GM12865 (cell line): ENCODE data around the gene ZNF397.

ENCODE experiments used
- DNase-seq: peaks from one replicate; pipeline ENCODE4 v3.0.0; 2010; ENCODE audit warnings: low read depth
- H3K4me3 ChIP-seq: 2 replicates; pipeline ENCODE4 v1.5.1; 2011; ENCODE audit warnings: mild to moderate bottlenecking, low read depth, low read length, control low read depth
- CTCF ChIP-seq: IDR thresholded peaks from 2 replicates; pipeline ENCODE4 v1.5.1; 2011; ENCODE audit warnings: low read length, control low read depth, low read depth, inconsistent platforms; ENCODE audit not compliant: insufficient read depth; ENCODE audit errors: missing control alignments

ZNF397 gene

DNA sequence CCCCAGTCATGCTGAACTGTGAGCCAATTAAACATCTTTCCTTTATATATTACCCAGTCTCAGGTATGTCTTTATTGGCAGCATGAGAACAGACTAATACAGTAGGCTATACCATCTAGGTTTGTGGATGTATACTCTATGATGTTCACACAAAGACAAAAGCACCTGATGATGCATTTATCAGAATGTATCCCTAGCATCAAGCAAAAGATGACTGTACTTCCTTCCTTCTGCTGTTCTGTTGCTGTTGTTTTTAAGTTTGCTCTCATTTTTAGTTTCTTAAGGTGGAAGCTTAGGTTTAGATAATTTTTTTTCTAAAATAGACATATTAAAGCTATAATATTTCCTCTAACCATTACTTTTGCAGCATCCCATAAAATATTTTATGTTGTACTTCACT is 36.8 kb downstream of the ZNF397 start:
- DNase-seq: no peak
- H3K4me3 ChIP-seq: no peak overlapping the region
- no peak for TF ChIP-seq CTCF

DNA sequence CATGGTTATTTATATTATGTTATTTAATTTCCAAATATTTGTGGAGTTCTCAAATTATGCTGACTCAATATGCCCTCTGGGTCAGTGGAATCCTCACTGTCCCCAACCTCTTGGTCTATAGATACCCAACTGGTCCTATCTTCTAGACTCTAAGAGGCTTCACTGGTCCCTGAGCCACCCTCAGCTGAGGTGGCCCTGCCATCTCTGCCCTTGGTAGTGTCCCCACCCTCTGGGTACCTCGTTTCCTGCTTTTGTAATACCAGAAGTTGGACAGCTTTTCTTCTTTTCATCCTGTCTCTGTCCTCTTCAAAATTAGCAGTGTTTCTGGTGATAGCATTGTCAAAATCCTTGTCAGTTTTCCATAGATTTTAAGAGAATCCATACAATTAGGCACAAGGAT is 37.3 kb downstream of the ZNF397 start:
- H3K4me3 ChIP-seq: no peak overlapping the region
- no peak for TF ChIP-seq CTCF
- DNase-seq: no peak

DNA sequence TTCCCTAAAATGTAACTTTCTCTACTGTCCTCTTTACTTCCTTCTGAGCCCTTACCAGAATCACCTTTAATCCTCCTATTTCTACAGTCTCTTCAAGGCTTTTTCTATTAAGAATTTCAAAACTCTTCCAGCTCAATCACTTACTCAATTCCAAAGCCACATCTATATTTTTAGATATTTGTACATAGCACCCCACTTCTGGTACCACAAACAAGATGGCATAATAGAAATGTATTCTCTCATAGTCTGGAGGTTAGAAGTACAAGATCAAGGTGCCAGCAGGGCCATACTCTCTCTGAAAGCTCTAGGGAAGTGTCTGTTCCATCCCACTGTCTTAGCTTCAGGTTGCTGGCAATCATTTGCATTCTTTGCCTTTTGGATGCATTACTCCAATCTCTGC is 38.1 kb downstream of the ZNF397 start:
- DNase-seq: no peak
- no peak overlapping the region for H3K4me3 ChIP-seq
- no peak for TF ChIP-seq CTCF

DNA sequence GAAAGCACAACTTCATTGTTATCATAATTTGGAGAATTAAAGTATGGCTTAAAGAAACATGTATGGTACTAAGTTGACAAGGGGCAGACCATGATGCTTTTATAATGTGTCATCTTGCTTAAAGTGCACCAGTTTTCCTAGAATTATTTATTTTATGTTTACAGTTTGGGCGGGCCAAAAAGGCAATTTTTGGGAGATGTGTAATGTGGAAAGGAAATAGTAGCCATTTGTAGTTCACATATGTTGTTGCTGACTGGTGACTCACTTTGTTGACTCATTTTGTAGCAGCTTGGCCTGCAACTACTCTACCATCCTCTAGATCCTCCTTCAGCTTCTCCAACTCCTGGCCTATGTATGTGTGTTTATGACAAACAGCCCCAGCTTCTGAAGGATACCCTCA is 41.5 kb downstream of the ZNF397 start:
- TF ChIP-seq CTCF: no peak
- no peak overlapping the region for H3K4me3 ChIP-seq
- no peak for DNase-seq

DNA sequence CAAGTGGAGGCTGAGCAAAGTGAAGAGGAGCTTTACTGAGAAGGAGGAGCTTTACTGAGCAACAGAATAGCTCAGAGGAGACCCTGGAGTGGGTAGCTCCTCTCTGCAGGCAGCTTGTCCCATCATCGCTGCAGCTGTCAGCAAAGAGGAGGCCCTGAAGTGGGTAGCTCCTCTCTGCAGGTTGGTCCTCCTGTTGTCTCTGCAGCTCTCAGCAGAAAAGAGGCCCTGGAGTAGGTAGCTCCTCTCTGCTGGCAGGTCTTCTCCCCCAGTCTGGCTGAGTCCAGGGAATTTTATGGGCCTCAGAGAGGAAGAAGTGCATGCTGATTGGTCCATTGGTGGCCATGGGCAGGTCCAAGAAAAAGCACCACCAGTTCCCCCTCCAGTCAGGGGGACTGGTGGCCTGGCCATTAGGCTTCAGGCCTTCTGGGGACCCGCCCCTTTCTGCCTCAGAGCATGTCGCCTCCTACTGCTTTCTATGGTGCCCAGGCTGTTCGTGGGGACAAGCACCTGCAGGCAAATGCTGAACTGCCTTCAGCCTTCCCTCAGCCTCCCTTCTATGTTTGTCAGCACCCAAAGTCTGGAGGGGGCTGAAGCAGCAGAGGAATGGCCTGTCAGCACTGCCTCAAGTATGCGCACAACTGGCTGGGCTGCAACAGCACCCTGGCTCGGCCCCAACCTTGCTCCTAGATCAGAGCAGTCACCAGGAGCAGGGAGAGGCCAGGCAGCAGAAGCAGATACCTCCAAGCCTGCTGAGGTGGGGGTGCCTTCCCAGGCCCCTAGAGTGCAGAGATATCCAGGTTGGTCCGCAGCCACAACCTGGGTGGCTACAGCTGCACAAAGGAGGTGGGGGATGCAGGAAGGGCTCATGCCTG is 43.3 kb downstream of the ZNF397 start:
- no peak for TF ChIP-seq CTCF
- H3K4me3 ChIP-seq: no peak overlapping the region
- no peak for DNase-seq

- no peak overlapping the region for H3K4me3 ChIP-seq
- TF ChIP-seq CTCF: no peak
- DNase-seq: no peak
Measured at GRCh38 chr18:35284841-35285240, 44.0 kb downstream of the ZNF397 start.

DNA sequence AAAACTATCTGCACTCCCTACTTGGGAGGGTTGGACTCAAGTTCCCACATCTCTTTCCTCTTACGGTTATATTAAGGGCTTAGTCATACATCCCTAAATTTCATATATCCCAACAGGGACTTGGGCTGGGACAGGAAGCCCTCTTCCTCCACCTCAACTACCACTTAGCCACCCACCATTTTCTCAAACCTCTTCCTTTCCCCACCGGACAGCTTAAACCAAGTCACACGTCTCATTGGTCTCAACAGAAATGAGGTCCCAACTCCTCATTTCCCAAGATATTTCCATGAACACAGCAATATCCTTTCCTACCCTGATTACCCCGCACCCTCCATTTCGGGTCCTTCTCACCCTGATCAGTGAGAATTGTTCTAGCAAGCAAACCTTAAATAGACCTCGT is 48.5 kb downstream of the ZNF397 start:
- H3K4me3 ChIP-seq: peak overlapping the region; percentile 99
- peak; percentile 12 for DNase-seq
- no peak for TF ChIP-seq CTCF
